NCI-H446 (cell line): ENCODE measurements around the gene IKZF2.

Experiments
- DNase-seq, 2 experiments: peaks; one replicate each; lab custom pipeline; 2025; lab: John Stamatoyannopoulos, UW

The IKZF2 gene

DNA sequence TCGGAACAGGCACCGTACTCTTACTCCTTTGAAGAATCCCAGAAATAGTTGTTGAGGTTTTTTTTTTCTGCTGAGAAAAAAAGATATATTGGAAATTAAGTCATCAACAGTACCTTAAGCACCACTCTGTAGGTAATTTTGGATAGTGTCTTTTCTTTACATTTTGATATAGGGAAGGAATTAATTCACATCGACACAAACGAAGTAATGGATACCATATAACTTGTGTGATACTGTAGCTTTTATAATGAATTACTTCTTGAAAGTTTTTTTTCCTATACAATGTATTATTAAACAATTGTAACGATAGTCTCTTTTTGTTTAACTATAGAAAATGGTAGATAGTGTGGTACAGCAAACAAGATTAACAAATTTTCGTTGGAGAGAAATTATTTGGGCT, 1.5 kb upstream of the IKZF2 start:
- DNase-seq = no peak

DNA sequence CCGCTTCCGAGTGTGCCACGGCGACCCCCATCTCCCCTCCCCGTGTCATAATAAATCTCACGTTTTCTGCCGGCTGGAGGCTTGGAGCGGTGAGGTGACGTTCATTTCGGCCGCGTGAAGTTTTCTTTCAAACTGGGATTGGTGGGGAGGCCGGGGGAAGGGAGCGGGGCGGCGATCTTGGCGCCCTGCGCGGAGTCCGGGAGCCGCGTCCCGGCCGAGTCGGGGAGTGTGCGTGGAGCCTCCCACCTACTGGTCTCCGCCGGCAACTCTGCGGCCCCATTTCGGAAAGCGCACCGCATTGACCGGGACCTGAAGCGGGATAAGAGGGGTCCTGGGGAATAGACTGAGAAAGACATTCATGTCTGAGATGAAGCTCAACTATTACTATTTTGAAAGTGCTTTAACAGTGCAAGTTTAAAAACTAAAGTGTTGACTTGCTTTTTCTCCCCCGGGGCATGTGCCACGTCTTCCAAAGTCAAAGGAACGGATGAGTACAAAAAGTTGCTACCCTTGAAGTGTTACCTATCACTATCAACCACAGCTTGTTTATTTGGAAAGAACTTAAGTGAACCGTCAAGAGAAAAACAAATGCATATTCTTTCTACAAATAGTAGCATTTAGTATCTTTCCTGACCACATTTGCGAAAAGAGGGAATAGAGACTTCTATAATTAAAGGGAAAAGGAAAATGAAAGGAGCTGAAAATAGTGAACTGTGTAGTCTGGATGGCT, 818 bp upstream of the IKZF2 start:
- DNase-seq = peak; percentile 35 to 72

DNA sequence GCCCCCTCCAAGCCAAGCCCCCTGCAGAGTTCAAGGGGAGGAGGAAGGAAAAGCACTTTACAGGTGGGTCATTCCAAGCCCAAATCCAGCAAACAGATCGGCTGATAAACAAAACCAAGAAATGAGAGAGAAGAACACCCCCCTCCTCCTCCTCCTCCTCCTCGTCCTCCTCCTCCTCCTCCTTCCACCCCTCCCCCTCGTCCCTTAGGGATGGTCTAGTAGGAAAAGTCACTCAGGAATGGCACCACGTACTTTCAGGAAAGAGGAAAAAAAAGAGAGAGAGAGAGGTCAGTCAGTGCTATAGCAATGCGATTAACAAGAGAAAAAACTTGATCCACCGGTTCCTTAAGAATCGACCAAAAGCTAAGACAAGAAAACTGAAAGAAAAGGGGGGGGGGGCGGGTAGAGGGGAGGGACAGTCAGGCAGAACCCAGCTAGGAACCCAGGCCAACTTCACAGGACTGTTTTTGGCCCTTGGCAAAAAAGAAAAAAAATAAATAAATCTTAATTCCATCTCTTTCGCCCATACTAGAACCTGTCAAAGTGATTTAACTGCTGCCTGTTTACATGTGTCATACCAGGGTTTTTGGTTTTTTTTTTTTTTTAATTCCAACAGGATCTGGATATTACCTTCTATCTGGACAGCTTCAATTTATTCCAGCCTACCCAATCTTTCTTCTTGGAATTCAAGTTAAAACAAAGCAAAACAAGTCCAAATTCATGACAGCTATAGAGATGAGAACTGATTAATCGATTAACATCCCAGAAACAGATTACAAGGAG, 906 bp downstream of the IKZF2 start:
- DNase-seq = no peak

GRCh38 chr2:213149949-213150314, 1.5 kb downstream of the IKZF2 start:
- DNase-seq = no peak

- DNase-seq = no peak
Measured at GRCh38 chr2:213149294-213149875, 2.0 kb downstream of the IKZF2 start.

DNA sequence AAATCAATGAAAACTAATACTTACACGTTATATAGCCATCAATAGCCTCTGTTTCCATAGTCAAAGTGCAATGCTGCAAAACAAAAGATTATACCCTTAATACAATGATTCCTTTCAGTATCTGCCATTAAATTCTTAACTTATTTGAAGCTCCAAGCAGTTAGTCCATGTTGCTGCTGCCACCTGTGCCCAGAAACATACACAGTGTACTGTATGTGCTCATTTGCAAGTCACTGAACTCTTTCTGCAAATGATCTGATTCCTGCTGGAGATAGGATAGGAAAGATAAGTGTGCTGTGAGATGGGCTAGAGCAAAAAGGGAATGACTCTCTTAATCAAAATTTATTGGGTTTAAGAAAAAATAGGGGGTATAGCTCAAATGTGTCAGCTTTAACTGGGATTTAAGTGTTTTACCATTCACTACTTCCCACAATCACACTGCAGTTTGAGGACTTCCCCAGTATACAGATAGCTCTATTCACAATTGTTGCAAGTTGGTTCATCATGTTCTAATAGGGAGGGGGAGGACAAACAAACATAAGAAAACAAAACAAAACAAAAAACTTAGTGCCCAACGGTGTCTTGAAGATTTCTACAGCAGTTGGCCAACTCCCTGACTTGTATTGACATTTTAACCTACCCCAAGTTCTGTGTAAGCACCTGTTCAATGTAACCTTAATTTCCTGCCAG, 2.7 kb downstream of the IKZF2 start:
- no peak for DNase-seq

GRCh38 chr2:213147538-213147937, 3.9 kb downstream of the IKZF2 start:
- no peak for DNase-seq

DNA sequence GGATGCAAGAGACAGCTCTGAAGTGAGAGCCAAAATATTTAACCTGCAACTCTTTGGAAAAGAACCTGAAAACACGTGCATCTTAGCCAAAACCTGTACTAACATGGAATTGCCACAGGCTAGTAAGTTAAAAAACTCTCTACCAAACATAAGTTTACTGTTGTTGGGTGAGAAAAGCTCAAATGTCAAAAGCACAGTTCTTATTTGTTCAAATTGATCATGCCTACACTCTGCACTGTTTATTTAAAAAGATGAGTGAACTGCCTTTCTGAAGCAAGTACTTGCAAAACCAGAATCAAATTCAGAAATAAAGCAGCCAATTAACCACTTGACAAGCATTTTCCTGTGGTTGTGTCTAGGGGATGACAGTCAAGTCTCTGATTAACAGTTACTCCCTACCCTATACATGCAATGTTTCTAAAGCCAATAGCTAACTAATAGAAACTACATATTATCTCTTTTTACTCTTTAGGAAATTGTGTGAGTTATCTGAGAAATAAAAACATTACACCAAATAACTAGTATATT, 5.6 kb downstream of the IKZF2 start:
- no peak for DNase-seq

- DNase-seq = no peak
Measured at GRCh38 chr2:213137064-213137463, 14.3 kb downstream of the IKZF2 start.

- DNase-seq = no peak
Measured at GRCh38 chr2:213129311-213129710, 22.1 kb downstream of the IKZF2 start.

DNA sequence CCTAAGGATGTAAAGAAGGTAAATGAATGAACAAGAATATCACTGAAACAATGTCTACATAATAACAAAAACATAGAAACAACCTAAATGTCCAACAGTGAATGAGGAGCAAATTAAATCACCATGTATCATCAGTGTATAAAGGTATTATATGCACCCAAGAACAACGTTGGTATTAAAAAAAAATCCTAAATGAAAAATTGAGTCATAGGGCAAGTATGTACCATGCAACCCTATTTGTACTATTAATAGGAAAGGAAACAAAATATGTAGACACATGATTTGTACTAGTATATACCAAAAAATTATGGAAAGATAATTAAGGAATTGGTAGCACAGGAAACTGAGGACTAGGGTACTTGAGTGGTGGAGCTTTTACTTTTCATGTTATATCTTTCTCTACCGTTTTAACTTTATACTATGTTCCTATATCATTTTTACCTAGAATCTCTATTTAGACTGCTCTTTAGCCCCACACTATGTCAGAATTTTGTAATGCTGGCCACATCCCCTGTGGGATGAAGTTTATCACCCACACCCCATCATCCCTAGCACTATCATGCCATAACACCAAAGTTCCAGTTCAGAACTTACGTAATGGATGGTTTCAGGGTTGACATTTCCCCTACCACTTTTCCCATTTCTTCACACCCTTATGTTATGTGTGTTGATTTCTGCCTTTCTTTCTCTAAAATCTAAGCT, 25.6 kb downstream of the IKZF2 start:
- DNase-seq = no peak

GRCh38 chr2:213122725-213123124, 28.7 kb downstream of the IKZF2 start:
- DNase-seq = no peak

GRCh38 chr2:213121690-213122089, 29.7 kb downstream of the IKZF2 start:
- no peak for DNase-seq

GRCh38 chr2:213119061-213119809, 32.2 kb downstream of the IKZF2 start:
- DNase-seq = no peak

DNA sequence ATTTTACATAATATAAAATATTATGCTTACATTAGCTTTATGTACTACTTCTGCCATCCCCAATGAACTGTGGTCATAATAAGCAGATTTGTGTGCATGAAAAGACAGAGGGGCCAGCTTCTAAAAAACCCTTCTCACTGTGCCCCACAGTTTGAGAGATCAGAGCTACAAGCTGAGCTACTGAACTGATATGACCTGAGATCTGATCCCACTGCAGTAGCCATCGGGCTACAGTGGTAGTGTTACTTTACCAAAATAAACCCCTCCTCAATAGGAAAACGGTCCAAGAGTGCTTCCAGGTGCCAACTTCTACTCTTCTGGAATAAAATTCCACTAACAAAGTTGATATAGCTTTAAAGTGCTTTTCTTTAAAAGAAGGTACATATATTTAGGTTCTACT, 43.1 kb downstream of the IKZF2 start:
- DNase-seq = no peak

DNA sequence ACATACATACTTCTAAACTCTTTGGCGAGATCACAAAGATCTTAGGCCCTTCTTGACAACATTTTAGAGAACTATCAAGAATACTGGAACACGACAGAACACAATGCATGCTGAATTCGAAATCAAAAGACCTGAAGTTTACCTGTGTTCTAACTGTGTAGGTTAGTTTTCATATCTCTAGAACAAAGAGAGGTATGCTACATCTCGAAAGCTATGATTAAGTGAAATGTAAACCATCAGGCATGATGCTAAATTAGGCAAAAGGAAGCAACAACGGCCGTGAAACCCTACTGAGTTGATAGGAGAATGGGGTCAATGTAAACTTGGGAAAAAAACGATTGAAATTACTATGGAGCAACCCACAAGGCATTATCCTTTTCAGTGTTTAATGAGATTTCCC, 43.7 kb downstream of the IKZF2 start:
- DNase-seq = no peak

GRCh38 chr2:213105212-213105611, 46.2 kb downstream of the IKZF2 start:
- DNase-seq = no peak

DNA sequence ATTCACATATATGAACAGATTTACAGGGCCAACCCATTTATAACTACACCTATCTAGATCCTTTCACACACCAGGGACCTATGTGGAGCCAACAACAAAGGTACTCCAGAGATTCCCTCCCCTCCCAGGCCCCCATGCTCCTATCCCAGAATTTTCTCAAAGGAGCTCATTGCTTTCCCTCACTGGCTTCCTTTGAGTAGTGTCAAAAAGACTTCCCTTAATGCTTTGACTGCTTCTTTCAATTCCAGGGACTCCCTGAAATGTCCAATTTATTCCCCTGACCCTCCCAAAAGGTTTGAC, 46.6 kb downstream of the IKZF2 start:
- no peak for DNase-seq

GRCh38 chr2:213104092-213104902, 47.1 kb downstream of the IKZF2 start:
- DNase-seq = peak in 1 of 2 experiments; percentile 5

DNA sequence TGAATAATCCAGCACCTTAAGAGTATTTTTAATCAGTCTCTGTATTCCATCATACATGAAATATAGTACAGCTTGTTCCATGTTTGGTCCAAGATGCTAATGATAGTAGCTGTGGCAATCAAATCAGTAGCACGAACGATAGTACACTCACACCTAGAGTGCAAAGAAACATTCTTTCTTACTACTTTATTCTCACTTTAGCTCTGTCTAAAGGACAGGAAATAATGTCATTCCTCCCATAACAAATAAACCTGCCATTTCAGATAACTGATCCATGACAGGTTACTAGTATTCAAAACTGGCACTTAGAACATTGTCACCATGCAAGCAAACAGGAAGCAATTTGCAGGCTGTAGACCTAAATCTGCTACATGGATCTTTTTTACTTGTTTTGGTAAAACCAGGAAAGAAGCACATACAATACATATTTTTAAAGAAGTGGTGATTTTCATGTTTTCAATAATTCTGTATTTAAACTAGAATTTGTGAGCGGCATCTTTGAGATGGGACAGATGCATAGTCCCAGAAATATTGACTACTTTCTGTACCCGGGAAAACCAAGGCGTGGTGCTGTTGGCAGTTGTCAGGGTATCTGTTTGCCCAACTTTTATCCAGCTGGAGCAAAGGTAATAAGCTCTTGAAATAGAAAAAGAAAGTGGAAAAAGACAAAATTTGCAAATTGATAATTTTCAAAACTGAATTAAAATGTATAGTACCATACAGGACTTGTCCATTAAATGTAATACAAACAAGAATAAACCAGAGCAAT, 49.5 kb downstream of the IKZF2 start:
- DNase-seq = no peak
